Activated CD8-positive, alpha-beta T cell treated with anti-CD3 and anti-CD28 coated beads for 36 hours (primary cell): ENCODE data around the gene ENPP6. TPM values are rescaled to one million over a fixed set of nuclear protein-coding genes. Genes with fewer than 3 reads are reported as not detected.
A peak's percentile ranks its signal among the peaks of the same experiment; 100 is the strongest.

ENCODE experiments used
- ATAC-seq: fragments of 200-7000 bp; cut with Tn5 transposase; one replicate; pipeline ENCODE4 v1.10.0; 2021; ENCODE audit warnings: mild to moderate bottlenecking, moderate library complexity
- CTCF ChIA-PET: fragments of 350-600 bp; sonication (Branson Sonifier 250); formaldehyde crosslinking; loops from one replicate; lab custom pipeline; 2021; ENCODE audit warnings: antibody characterized with exemption; lab: Charles Lee
- POLR2A ChIA-PET: fragments of 350-600 bp; sonication (Branson Sonifier 250); formaldehyde crosslinking; loops from one replicate; lab custom pipeline; 2021; ENCODE audit warnings: antibody characterized with exemption; lab: Charles Lee
- DNase-seq: peaks from one replicate; pipeline ENCODE4 v3.0.0-alpha.2; 2020
- H3K27ac Mint-ChIP-seq: one replicate; pipeline ENCODE4 v1.8.0; 2021; ENCODE audit warnings: mild to moderate bottlenecking, mixed read lengths
- H3K27me3 Mint-ChIP-seq: one replicate; pipeline ENCODE4 v1.8.0; 2021; ENCODE audit warnings: mixed read lengths
- H3K36me3 Mint-ChIP-seq: one replicate; pipeline ENCODE4 v1.8.0; 2021; ENCODE audit warnings: low read depth, mixed read lengths
- H3K4me1 Mint-ChIP-seq: one replicate; pipeline ENCODE4 v1.8.0; 2021; ENCODE audit warnings: low read depth, mixed read lengths
- H3K4me3 Mint-ChIP-seq: one replicate; pipeline ENCODE4 v1.8.0; 2021; ENCODE audit warnings: mild to moderate bottlenecking, moderate library complexity, mixed read lengths
- H3K9me3 Mint-ChIP-seq: one replicate; pipeline ENCODE4 v1.8.0; 2021; ENCODE audit warnings: mixed read lengths
- CTCF ChIP-seq: fragments of 200-600 bp; IDR thresholded peaks from one replicate; pipeline ENCODE4 v1.8.0; 2022; ENCODE audit warnings: antibody characterized with exemption, mild to moderate bottlenecking
- intact Hi-C: fragments of 100-400 bp; cut with micrococcal nuclease; formaldehyde crosslinking; loops from one replicate; pipeline ENCODE4 v1.10.0; 2022
- total RNA-seq, 2 experiments: library from RNA; stranded (reverse); gene quantifications; one replicate each; pipeline ENCODE4 v1.2.3, GENCODE V29; 2021

ENPP6 gene
- under 1 TPM; 0.27 to 0.40 TPM for total RNA-seq

- H3K4me3 Mint-ChIP-seq, result no peak within 1 kb of the TSS
- H3K9me3 Mint-ChIP-seq, result no peaks in the 10 kb centered on the region
- DNase-seq, result no peak
- H3K36me3 Mint-ChIP-seq, result no peaks in the 10 kb centered on the region
- ChIA-PET POLR2A (no interaction called here), CTCF (interaction anchor here (1.6 kb wide), 1 partner anchor 118 kb away, joined by 3 read pairs; no protein-coding TSS in a partner anchor)
- intact Hi-C loops, result no loop called here
- H3K27me3 Mint-ChIP-seq, result peaks cover 33% of the 10 kb centered on the region
- TF ChIP-seq CTCF, result no peak
- H3K27ac Mint-ChIP-seq, result no peak within 1 kb of the TSS
- ATAC-seq, result no peak
- H3K4me1 Mint-ChIP-seq, result no peaks in the 10 kb centered on the region
These were observed at the start of gene ENPP6 for GRCh38 chr4:184217634-184218033. Gene ENPP6 (minus strand): TSS chr4:184217873. CDS start chr4:184217819, 54 bp downstream.

- peaks cover 67% of the 10 kb centered on the region for H3K4me1 Mint-ChIP-seq
These were observed 49.5 kb upstream of the ENPP6 start for GRCh38 chr4:184267206-184267608.

GRCh38 chr4:184265546-184266351 lies 48.1 kb upstream of the ENPP6 start:
- H3K36me3 Mint-ChIP-seq, result no peaks in the 10 kb centered on the region
- ChIA-PET CTCF (interaction anchor here (0.9 to 6.3 kb wide), 26 partner anchors 10 to 383 kb away, joined by 3 to 89 read pairs (median 13); partner anchors contain the start of genes CASP3, IRF2 and PRIMPOL), POLR2A (interaction anchor here (0.6 to 5.1 kb wide), 8 partner anchors 15 to 468 kb away, joined by 3 to 48 read pairs (median 6); partner anchors contain the start of genes CASP3, CENPU, IRF2 and PRIMPOL)
- DNase-seq, result no peak
- H3K4me1 Mint-ChIP-seq, result peaks cover 67% of the 10 kb centered on the region
- no peaks in the 10 kb centered on the region for H3K27me3 Mint-ChIP-seq
- intact Hi-C loops, result loop anchor here (5.0 to 10.0 kb wide), 3 partner anchors 49 to 212 kb away; no protein-coding TSS in a partner anchor
- ATAC-seq, result no peak
- H3K9me3 Mint-ChIP-seq, result no peaks in the 10 kb centered on the region
- peak overlapping the region; percentile 68 for H3K27ac Mint-ChIP-seq
- peak overlapping the region; percentile 40 for H3K4me3 Mint-ChIP-seq
- no peak for TF ChIP-seq CTCF

More at GRCh38 chr4:184267206-184267608, 49.5 kb upstream of the ENPP6 start:
- H3K27me3 Mint-ChIP-seq, result no peaks in the 10 kb centered on the region
- ChIA-PET POLR2A (interaction anchor here (2.4 to 5.1 kb wide), 3 partner anchors 14 to 467 kb away, joined by 7 to 48 read pairs (median 17); partner anchors contain the start of genes CENPU and IRF2), CTCF (interaction anchor here (0.8 to 5.3 kb wide), 9 partner anchors 15 to 377 kb away, joined by 3 to 89 read pairs (median 5); no protein-coding TSS in a partner anchor)
- H3K9me3 Mint-ChIP-seq, result no peaks in the 10 kb centered on the region
- ATAC-seq, result no peak
- DNase-seq, result no peak
- peak overlapping the region; percentile 95 for H3K27ac Mint-ChIP-seq
- TF ChIP-seq CTCF, result no peak
- intact Hi-C loops, result loop anchor here (5.0 to 10.0 kb wide), 3 partner anchors 48 to 210 kb away; no protein-coding TSS in a partner anchor
- no peaks in the 10 kb centered on the region for H3K36me3 Mint-ChIP-seq
- peak overlapping the region; percentile 79 for H3K4me3 Mint-ChIP-seq

GRCh38 chr4:184263910-184264732 lies 46.4 kb upstream of the ENPP6 start:
- Mint-ChIP-seq H3K9me3 (no peaks in the 10 kb centered on the region), H3K4me3 (peak overlapping the region; percentile 3), H3K27ac (peak overlapping the region; percentile 61), H3K27me3 (no peaks in the 10 kb centered on the region), H3K4me1 (peaks cover 51% of the 10 kb centered on the region), H3K36me3 (no peaks in the 10 kb centered on the region)
- ChIA-PET POLR2A (interaction anchor here (0.7 to 2.6 kb wide), 15 partner anchors 9 to 469 kb away, joined by 3 to 9 read pairs (median 3); no protein-coding TSS in a partner anchor), CTCF (interaction anchor here (0.5 to 6.3 kb wide), 96 partner anchors 10 to 832 kb away, joined by 3 to 89 read pairs (median 5); partner anchors contain the start of genes CASP3, CENPU, IRF2 and PRIMPOL)
- TF ChIP-seq CTCF, result peak; percentile 90
- peak; percentile 47 for ATAC-seq
- DNase-seq, result peak; percentile 100
- intact Hi-C loops, result loop anchor here (1.0 to 10.0 kb wide), 2 partner anchors 51 to 274 kb away; no protein-coding TSS in a partner anchor
